ENCODE results near the gene GATA5.

Gene GATA5

GRCh38 chr20:62504323-62504722, 28.5 kb upstream of the GATA5 start:
- TF ChIP-seq CTCF (IDR thresholded peaks at IDR 0.05; ENCODE audit: insufficient read depth, low read length, poor library complexity, severe bottlenecking), result no peak
- no peak for TF ChIP-seq EZH2phosphoT487 (conservative IDR thresholded peaks at IDR 0.05; ENCODE audit: low read length)

GRCh38 chr20:62503401-62504178, 27.8 kb upstream of the GATA5 start:
- Histone ChIP-seq H3K27ac (ENCODE audit: low read depth, low read length) (no peak overlapping the region), H3K4me3 (ENCODE audit: insufficient read depth, low read length, poor library complexity, severe bottlenecking) (no peak overlapping the region), H3K4me2 (ENCODE audit: low read depth, low read length, poor library complexity, severe bottlenecking) (no peak overlapping the region), H3K9me3 (ENCODE audit: insufficient read depth, low read length) (no peaks in the 10 kb centered on the region), H4K20me1 (ENCODE audit: low read depth, low read length) (no peaks in the 10 kb centered on the region), H3K36me3 (ENCODE audit: low read length) (no peaks in the 10 kb centered on the region), H3K9ac (ENCODE audit: low read length) (no peak overlapping the region), H3K9me2 (replicated peaks; ENCODE audit: insufficient read depth, low read length) (no peaks in the 10 kb centered on the region), H3F3A (ENCODE audit: insufficient read depth) (no peaks in the 10 kb centered on the region), H3K79me2 (ENCODE audit: insufficient read depth, low read length) (no peaks in the 10 kb centered on the region), H3K27me3 (ENCODE audit: low read length) (no peaks in the 10 kb centered on the region), H2AFZ (ENCODE audit: low read depth, low read length, severe bottlenecking) (no peak overlapping the region)
- TF ChIP-seq CTCF (IDR thresholded peaks at IDR 0.05; ENCODE audit: insufficient read depth, low read length, poor library complexity, severe bottlenecking) (no peak), EZH2phosphoT487 (conservative IDR thresholded peaks at IDR 0.05; ENCODE audit: low read length) (no peak)

More at GRCh38 chr20:62504323-62504722, 28.5 kb upstream of the GATA5 start:
- Histone ChIP-seq H3K4me2 (ENCODE audit: low read depth, low read length, poor library complexity, severe bottlenecking) (no peak overlapping the region), H3K9me3 (ENCODE audit: insufficient read depth, low read length) (no peaks in the 10 kb centered on the region), H3K36me3 (ENCODE audit: low read length) (no peaks in the 10 kb centered on the region), H3K9me2 (replicated peaks; ENCODE audit: insufficient read depth, low read length) (no peaks in the 10 kb centered on the region), H3F3A (ENCODE audit: insufficient read depth) (no peaks in the 10 kb centered on the region), H4K20me1 (ENCODE audit: low read depth, low read length) (no peaks in the 10 kb centered on the region), H2AFZ (ENCODE audit: low read depth, low read length, severe bottlenecking) (no peak overlapping the region), H3K4me3 (ENCODE audit: insufficient read depth, low read length, poor library complexity, severe bottlenecking) (no peak overlapping the region), H3K27ac (ENCODE audit: low read depth, low read length) (no peak overlapping the region), H3K79me2 (ENCODE audit: insufficient read depth, low read length) (no peaks in the 10 kb centered on the region), H3K9ac (ENCODE audit: low read length) (no peak overlapping the region), H3K27me3 (ENCODE audit: low read length) (no peaks in the 10 kb centered on the region)

- no peak overlapping the region for H3K4me2 ChIP-seq (ENCODE audit: low read depth, low read length, poor library complexity, severe bottlenecking)
- TF ChIP-seq CTCF (IDR thresholded peaks at IDR 0.05; ENCODE audit: insufficient read depth, low read length, poor library complexity, severe bottlenecking) (no peak), EZH2phosphoT487 (conservative IDR thresholded peaks at IDR 0.05; ENCODE audit: low read length) (no peak)
- no peaks in the 10 kb centered on the region for H3K36me3 ChIP-seq (ENCODE audit: low read length)
- H2AFZ ChIP-seq (ENCODE audit: low read depth, low read length, severe bottlenecking), result no peak overlapping the region
- H3F3A ChIP-seq (ENCODE audit: insufficient read depth), result no peaks in the 10 kb centered on the region
- H3K9ac ChIP-seq (ENCODE audit: low read length), result no peak overlapping the region
- H4K20me1 ChIP-seq (ENCODE audit: low read depth, low read length), result no peaks in the 10 kb centered on the region
- H3K79me2 ChIP-seq (ENCODE audit: insufficient read depth, low read length), result no peaks in the 10 kb centered on the region
- H3K27me3 ChIP-seq (ENCODE audit: low read length), result no peaks in the 10 kb centered on the region
- H3K9me3 ChIP-seq (ENCODE audit: insufficient read depth, low read length), result no peaks in the 10 kb centered on the region
- no peak overlapping the region for H3K4me3 ChIP-seq (ENCODE audit: insufficient read depth, low read length, poor library complexity, severe bottlenecking)
- no peak overlapping the region for H3K27ac ChIP-seq (ENCODE audit: low read depth, low read length)
- no peaks in the 10 kb centered on the region for H3K9me2 ChIP-seq (replicated peaks; ENCODE audit: insufficient read depth, low read length)
Measured at GRCh38 chr20:62502496-62503095, 26.8 kb upstream of the GATA5 start.

Data from SU-DHL-6 (cell line).